K562 (cell line): ENCODE data around the gene CCDC33. TPM values are rescaled to one million over a fixed set of nuclear protein-coding genes. Genes with fewer than 3 reads are reported as not detected.

Experiments
- CBX3 ChIP-seq, 2 experiments: IDR thresholded peaks; 1 replicate in 1 of 2; 2 replicates in 1 of 2; pipeline ENCODE4 v1.6.1; 2012; ENCODE audit warnings: inconsistent platforms in 2 of 2, low read length in 2 of 2, borderline replicate concordance in 1 of 2, control low read depth in 1 of 2
- CCNT2 ChIP-seq: IDR thresholded peaks from 2 replicates; pipeline ENCODE4 v1.6.1; 2011; ENCODE audit warnings: borderline replicate concordance, low read depth, mild to moderate bottlenecking, moderate library complexity, mixed read lengths, low read length; ENCODE audit not compliant: insufficient read length; ENCODE audit errors: extremely low read depth
- E2F6 ChIP-seq, 2 experiments: IDR thresholded peaks; 2 replicates each; pipeline ENCODE4 v1.6.1; 2011; ENCODE audit warnings: borderline replicate concordance in 1 of 2, control low read depth in 1 of 2, low read depth in 1 of 2, low read length in 1 of 2, mild to moderate bottlenecking in 1 of 2, mixed read lengths in 1 of 2, moderate library complexity in 1 of 2; ENCODE audit not compliant: insufficient read depth in 1 of 2, insufficient read length in 1 of 2, poor library complexity in 1 of 2, severe bottlenecking in 1 of 2; ENCODE audit errors: extremely low read depth in 1 of 2
- JUN ChIP-seq, 2 experiments: sonication (generic) in 1 of 2; formaldehyde crosslinking in 1 of 2; IDR thresholded peaks; 2 replicates each; pipeline versions ENCODE4 v1.6.1 to v1.8.0; 2012 to 2022; ENCODE audit warnings: borderline replicate concordance in 2 of 2, mild to moderate bottlenecking in 2 of 2, improper control_type of control experiment in 1 of 2, low read depth in 1 of 2, low read length in 1 of 2, missing genetic modification reagents in 1 of 2
- KLF13 ChIP-seq: fragments of 450-650 bp; IDR thresholded peaks from 2 replicates; pipeline ENCODE4 v1.6.1; 2016; ENCODE audit warnings: missing genetic modification characterization, low read depth, mild to moderate bottlenecking, missing compliant biosample characterization, moderate library complexity, borderline replicate concordance
- MEIS2 ChIP-seq: fragments of 450-650 bp; IDR thresholded peaks from 2 replicates; pipeline ENCODE4 v1.6.1; 2014; ENCODE audit warnings: mild to moderate bottlenecking; ENCODE audit not compliant: partially characterized antibody
- NFXL1 ChIP-seq: fragments of 450-650 bp; formaldehyde crosslinking; IDR thresholded peaks from 2 replicates; pipeline ENCODE4 v1.4.0; 2021; ENCODE audit warnings: mild to moderate bottlenecking
- NR2C2 ChIP-seq, 2 experiments: fragments of 200-800 bp in 1 of 2; sonication (Bioruptor generic) in 1 of 2; sonication (generic) in 1 of 2; formaldehyde crosslinking in 1 of 2; IDR thresholded peaks; 2 replicates each; pipeline versions ENCODE4 v1.6.1 to v1.8.0; 2016 to 2022; ENCODE audit warnings: mild to moderate bottlenecking in 1 of 2, missing compliant biosample characterization in 1 of 2, missing genetic modification characterization in 1 of 2, missing genetic modification reagents in 1 of 2
- PHF20 ChIP-seq: fragments of 450-650 bp; IDR thresholded peaks from 2 replicates; pipeline ENCODE4 v1.6.1; 2018; ENCODE audit not compliant: partially characterized antibody
- RBM14 ChIP-seq: fragments of 200-400 bp; formaldehyde crosslinking; IDR thresholded peaks from 2 replicates; pipeline ENCODE4 v1.6.1; 2018; ENCODE audit warnings: low read depth, mild to moderate bottlenecking, low read length, moderate library complexity, borderline replicate concordance; ENCODE audit not compliant: insufficient read depth
- SAFB2 ChIP-seq: fragments of 200-400 bp; formaldehyde crosslinking; IDR thresholded peaks from 2 replicates; pipeline ENCODE4 v1.6.1; 2018; ENCODE audit warnings: borderline replicate concordance, low read length, low read depth, moderate library complexity; ENCODE audit not compliant: severe bottlenecking
- SAP30 ChIP-seq: fragments of 200-600 bp; sonication (generic); IDR thresholded peaks from 2 replicates; pipeline ENCODE4 v1.6.1; 2012; ENCODE audit warnings: borderline replicate concordance, low read depth, mild to moderate bottlenecking, moderate library complexity, low read length, control low read depth, inconsistent platforms; ENCODE audit not compliant: insufficient read depth, poor library complexity, severe bottlenecking
- SIX5 ChIP-seq, 2 experiments: IDR thresholded peaks; 2 replicates each; pipeline ENCODE4 v1.6.1; 2011; ENCODE audit warnings: low read length in 2 of 2, borderline replicate concordance in 1 of 2, low read depth in 1 of 2, mild to moderate bottlenecking in 1 of 2, moderate library complexity in 1 of 2; ENCODE audit not compliant: insufficient read depth in 1 of 2
- SMAD3 ChIP-seq: fragments of 450-650 bp; formaldehyde crosslinking; conservative IDR thresholded peaks from 2 replicates; pipeline ENCODE4 v1.4.0; 2020; ENCODE audit warnings: mild to moderate bottlenecking
- TEAD1 ChIP-seq, 2 experiments: fragments of 450-650 bp in 1 of 2; sonication (generic) in 1 of 2; formaldehyde crosslinking; IDR thresholded peaks; 2 replicates each; pipeline versions ENCODE4 v1.4.0 to v1.8.0; 2020 to 2022; ENCODE audit warnings: mild to moderate bottlenecking in 2 of 2, missing genetic modification reagents in 1 of 2
- VEZF1 ChIP-seq: fragments of 200-800 bp; sonication (Bioruptor generic); IDR thresholded peaks from 2 replicates; pipeline ENCODE4 v1.6.1; 2017; ENCODE audit warnings: missing genetic modification characterization, missing compliant biosample characterization
- ZBTB1 ChIP-seq: sonication (generic); formaldehyde crosslinking; IDR thresholded peaks from 2 replicates; pipeline ENCODE4 v1.8.1; 2023; ENCODE audit warnings: missing genetic modification reagents, low read depth, mild to moderate bottlenecking, borderline replicate concordance
- ZBTB43 ChIP-seq: sonication (generic); formaldehyde crosslinking; IDR thresholded peaks from 2 replicates; pipeline ENCODE4 v1.8.0; 2023; ENCODE audit warnings: mild to moderate bottlenecking, missing genetic modification reagents
- ZEB2 ChIP-seq: fragments of 450-650 bp; IDR thresholded peaks from 2 replicates; pipeline ENCODE4 v1.6.1; 2016
- polyA plus RNA-seq, 8 experiments: library from polyadenylated mRNA; depleted of rRNA in 4 of 8; stranded (reverse) in 5 of 8; unstranded in 3 of 8; fragments of >200 nt; fragmentation: Nextera tagmentation in 2 of 8; fragmentation: Illumina TruSeq in 1 of 8; extraction: Ambion mirVana in 2 of 8; extraction: Trizol in 1 of 8; gene quantifications; 2 replicates each; pipeline versions ENCODE4 v1.2.1 to v1.2.3, GENCODE V29; 2011 to 2014; ENCODE audit warnings: inconsistent platforms in 1 of 8, missing spikeins in 1 of 8
- total RNA-seq, 7 experiments: library from RNA; depleted of rRNA in 6 of 7; stranded (reverse); fragments of >200 nt in 6 of 7; fragmentation: Illumina TruSeq in 2 of 7; extraction: Trizol in 2 of 7; gene quantifications; 2 replicates each; pipeline versions ENCODE4 v1.2.1 to v1.2.3, GENCODE V29; 2011 to 2021; ENCODE audit warnings: low replicate concordance in 1 of 7

The CCDC33 gene
- total and polyA plus RNA-seq, 9 of the 15 experiments (the other 6 are each of a cell fraction or from before 2014, with no cell fraction given): 0.08 to 1.1 (median 0.15) TPM; not detected in 4

- TF ChIP-seq NR2C2 (CRISPR knock-in tag; IDR thresholded peaks at IDR 0.05) (0 out of 2 replicates have a peak, but pooled peaks have one; percentile 39), NR2C2 (tag; IDR thresholded peaks at IDR 0.05) (no peak), E2F6 (IDR thresholded peaks at IDR 0.05; ENCODE audit: borderline replicate concordance in 1 of 2, extremely low read depth in 1 of 2, insufficient read depth in 1 of 2, insufficient read length in 1 of 2, low read depth in 1 of 2, low read length in 1 of 2, poor library complexity in 1 of 2, severe bottlenecking in 1 of 2) (peak; percentile 76 to 91), VEZF1 (CRISPR knock-in tag) (0 out of 2 replicates have a peak, but pooled peaks have one; percentile 18), KLF13 (tag) (no peak), NFXL1 (CRISPR knock-in tag) (no peak), PHF20 (peak; percentile 6), SIX5 (IDR thresholded peaks at IDR 0.05; ENCODE audit: borderline replicate concordance in 1 of 2, insufficient read depth in 1 of 2, low read depth in 1 of 2, low read length in 2 of 2) (no peak), JUN (IDR thresholded peaks at IDR 0.05; ENCODE audit: borderline replicate concordance, low read depth, low read length) (peak; percentile 56; the same call in 1 of the 2 replicates), JUN (CRISPR knock-in tag; IDR thresholded peaks at IDR 0.05; ENCODE audit: borderline replicate concordance) (no peak), ZBTB1 (CRISPR knock-in tag) (no peak), TEAD1 (CRISPR knock-in tag; IDR thresholded peaks at IDR 0.05) (0 out of 4 replicates have a peak, but pooled peaks of 1 of the 2 experiments have one; percentile 72), CBX3 (IDR thresholded peaks at IDR 0.05; ENCODE audit: borderline replicate concordance in 1 of 2, low read length in 2 of 2) (no peak; a peak in 1 of 3 replicates), MEIS2 (no peak), ZEB2 (no peak; the same call in none of the 2 replicates), ZBTB43 (CRISPR knock-in tag) (peak; percentile 66; the same call in 1 of the 2 replicates), SAFB2 (no peak), SMAD3 (CRISPR knock-in tag) (no peak), RBM14 (no peak), SAP30 (peak; percentile 43), CCNT2 (no peak)
These were observed 137.9 kb downstream of the CCDC33 start (continued) for GRCh38 chr15:74373731-74374647.
